HL-60 (cell line): Measurements from ENCODE around the gene CTNNA2.

Experiments
- DNase-seq, 2 experiments: peaks; one replicate each; pipeline ENCODE4 v3.0.0-alpha.2; 2010 to 2020; ENCODE audit warnings: low read depth in 1 of 2, low spot score in 1 of 2
- H3K27ac ChIP-seq: fragments of 250-450 bp; sonication (Bioruptor Pico); replicated peaks from 2 replicates; pipeline ENCODE4 v1.5.1; 2020; ENCODE audit warnings: mild to moderate bottlenecking, moderate library complexity
- H3K27me3 ChIP-seq: fragments of 250-450 bp; sonication (Bioruptor Pico); 2 replicates; pipeline ENCODE4 v1.5.1; 2021; ENCODE audit warnings: mild to moderate bottlenecking, moderate library complexity; ENCODE audit not compliant: insufficient read depth, poor library complexity, severe bottlenecking
- H3K4me3 ChIP-seq: replicated peaks from 2 replicates; pipeline ENCODE4 v1.5.1; 2011; ENCODE audit warnings: mild to moderate bottlenecking, control low read depth, low read length; ENCODE audit not compliant: insufficient read depth
- CTCF ChIP-seq: IDR thresholded peaks from one replicate; pipeline ENCODE4 v1.5.1; 2011; ENCODE audit warnings: low read length, control low read depth, inconsistent platforms; ENCODE audit not compliant: insufficient read depth
- GABPA ChIP-seq: IDR thresholded peaks from 2 replicates; pipeline ENCODE4 v1.6.1; 2012; ENCODE audit warnings: low read depth
- POLR2AphosphoS5 ChIP-seq: IDR thresholded peaks from 2 replicates; pipeline ENCODE4 v1.6.1; 2012; ENCODE audit warnings: low read depth
- SPI1 ChIP-seq: IDR thresholded peaks from 2 replicates; pipeline ENCODE4 v1.6.1; 2012; ENCODE audit warnings: low read depth, mild to moderate bottlenecking, borderline replicate concordance
- TF ChIP-seq, protein P1 (sequence below): IDR thresholded peaks from 2 replicates; pipeline ENCODE4 v1.6.1; 2012; ENCODE audit warnings: low read depth; ENCODE audit not compliant: insufficient replicate concordance

Gene CTNNA2

DNA sequence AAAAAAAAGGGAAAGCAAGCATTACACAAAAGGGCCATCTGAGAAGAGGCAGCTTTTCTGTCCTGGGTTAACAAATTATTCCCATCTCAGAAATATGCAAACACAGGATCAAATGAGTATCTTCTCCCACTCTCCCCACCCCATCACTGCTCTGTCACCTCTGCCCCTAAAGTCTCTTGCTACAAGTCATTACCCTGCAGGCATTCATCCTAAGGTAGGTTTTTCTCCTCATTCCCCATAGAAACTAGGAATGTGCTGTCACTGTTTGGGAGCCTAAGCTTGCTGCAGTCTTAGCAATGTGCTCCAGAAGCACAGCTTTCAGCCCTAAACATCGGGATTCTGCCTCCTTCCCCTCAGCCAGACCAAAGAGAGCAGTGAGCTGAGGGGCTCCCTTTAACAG, 788.1 kb downstream of the CTNNA2 start:
- TF ChIP-seq CTCF (no peak), POLR2AphosphoS5 (no peak), GABPA (no peak), SPI1 (no peak)
- TF ChIP-seq, protein P1, sequence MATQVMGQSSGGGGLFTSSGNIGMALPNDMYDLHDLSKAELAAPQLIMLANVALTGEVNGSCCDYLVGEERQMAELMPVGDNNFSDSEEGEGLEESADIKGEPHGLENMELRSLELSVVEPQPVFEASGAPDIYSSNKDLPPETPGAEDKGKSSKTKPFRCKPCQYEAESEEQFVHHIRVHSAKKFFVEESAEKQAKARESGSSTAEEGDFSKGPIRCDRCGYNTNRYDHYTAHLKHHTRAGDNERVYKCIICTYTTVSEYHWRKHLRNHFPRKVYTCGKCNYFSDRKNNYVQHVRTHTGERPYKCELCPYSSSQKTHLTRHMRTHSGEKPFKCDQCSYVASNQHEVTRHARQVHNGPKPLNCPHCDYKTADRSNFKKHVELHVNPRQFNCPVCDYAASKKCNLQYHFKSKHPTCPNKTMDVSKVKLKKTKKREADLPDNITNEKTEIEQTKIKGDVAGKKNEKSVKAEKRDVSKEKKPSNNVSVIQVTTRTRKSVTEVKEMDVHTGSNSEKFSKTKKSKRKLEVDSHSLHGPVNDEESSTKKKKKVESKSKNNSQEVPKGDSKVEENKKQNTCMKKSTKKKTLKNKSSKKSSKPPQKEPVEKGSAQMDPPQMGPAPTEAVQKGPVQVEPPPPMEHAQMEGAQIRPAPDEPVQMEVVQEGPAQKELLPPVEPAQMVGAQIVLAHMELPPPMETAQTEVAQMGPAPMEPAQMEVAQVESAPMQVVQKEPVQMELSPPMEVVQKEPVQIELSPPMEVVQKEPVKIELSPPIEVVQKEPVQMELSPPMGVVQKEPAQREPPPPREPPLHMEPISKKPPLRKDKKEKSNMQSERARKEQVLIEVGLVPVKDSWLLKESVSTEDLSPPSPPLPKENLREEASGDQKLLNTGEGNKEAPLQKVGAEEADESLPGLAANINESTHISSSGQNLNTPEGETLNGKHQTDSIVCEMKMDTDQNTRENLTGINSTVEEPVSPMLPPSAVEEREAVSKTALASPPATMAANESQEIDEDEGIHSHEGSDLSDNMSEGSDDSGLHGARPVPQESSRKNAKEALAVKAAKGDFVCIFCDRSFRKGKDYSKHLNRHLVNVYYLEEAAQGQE = no peak
- no peak overlapping the region for H3K27ac ChIP-seq
- no peak overlapping the region for H3K4me3 ChIP-seq
- DNase-seq = no peak
- H3K27me3 ChIP-seq = peaks cover 29% of the 10 kb centered on the region

DNA sequence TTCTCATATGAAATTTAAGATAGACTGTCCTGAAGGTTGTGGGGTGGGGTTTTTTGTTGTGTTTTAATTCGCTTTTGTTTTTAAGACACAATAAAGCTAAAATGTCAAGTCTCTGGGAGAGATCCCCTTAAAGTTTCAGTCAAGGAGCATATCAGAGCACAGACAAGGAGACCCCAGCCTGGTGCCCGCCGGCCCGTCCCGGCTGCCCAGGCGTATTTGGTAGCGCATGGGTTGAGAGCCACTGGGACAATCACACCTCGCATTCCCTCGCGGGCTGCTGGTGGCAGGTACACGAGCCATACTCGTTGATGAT, 789.1 kb downstream of the CTNNA2 start:
- DNase-seq = no peak
- Histone ChIP-seq H3K27me3 (peaks cover 29% of the 10 kb centered on the region), H3K4me3 (no peak overlapping the region), H3K27ac (no peak overlapping the region)
- no peak for TF ChIP-seq GABPA
- TF ChIP-seq SPI1 = no peak
- no peak for TF ChIP-seq POLR2AphosphoS5
- no peak for TF ChIP-seq CTCF
- TF ChIP-seq, protein P1 = no peak

DNA sequence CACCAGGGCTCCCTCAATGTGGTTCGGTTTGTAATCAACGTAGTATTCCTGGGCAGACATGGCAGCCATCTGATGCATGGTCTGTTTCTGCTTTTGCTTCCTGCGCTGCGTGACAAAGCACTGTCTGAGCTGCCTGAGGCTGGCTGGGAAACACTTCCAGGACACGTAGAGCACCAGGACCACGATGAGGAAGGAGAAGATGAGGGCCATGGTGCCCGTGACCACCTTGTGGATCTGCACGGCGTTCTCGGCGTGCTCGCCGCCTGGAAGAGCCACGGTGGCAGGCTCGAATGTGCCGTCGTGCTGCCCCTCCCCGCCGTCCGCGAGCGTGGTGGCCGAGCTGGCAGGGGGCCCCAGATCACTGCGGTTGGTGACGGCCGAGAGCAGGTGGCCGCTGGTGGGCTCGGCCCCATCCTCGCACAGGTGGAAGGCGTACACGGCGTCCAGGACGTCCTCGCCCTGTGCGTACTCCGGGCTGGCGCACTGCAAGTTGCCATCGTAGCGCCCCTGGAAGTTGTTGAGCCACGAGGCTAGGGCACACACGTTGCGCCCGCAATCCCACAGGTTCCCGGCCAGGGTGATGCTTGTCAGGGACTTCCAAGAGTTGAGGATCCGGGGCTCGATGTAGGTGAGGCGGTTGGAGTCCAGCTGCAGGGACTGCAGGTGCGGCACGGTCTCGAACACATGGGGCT, 789.6 kb downstream of the CTNNA2 start:
- H3K4me3 ChIP-seq = no peak overlapping the region
- no peak overlapping the region for H3K27ac ChIP-seq
- DNase-seq = no peak
- TF ChIP-seq CTCF (no peak), SPI1 (no peak), GABPA (no peak), POLR2AphosphoS5 (no peak)
- TF ChIP-seq, protein P1 = no peak
- H3K27me3 ChIP-seq = peaks cover 29% of the 10 kb centered on the region
